ENCODE data around the gene OR10J4. TPM values are rescaled to one million over a fixed set of nuclear protein-coding genes. Genes with fewer than 3 reads are reported as not detected.

The OR10J4 gene
- total RNA-seq, 3 donors from 2014 or later = not detected

DNA sequence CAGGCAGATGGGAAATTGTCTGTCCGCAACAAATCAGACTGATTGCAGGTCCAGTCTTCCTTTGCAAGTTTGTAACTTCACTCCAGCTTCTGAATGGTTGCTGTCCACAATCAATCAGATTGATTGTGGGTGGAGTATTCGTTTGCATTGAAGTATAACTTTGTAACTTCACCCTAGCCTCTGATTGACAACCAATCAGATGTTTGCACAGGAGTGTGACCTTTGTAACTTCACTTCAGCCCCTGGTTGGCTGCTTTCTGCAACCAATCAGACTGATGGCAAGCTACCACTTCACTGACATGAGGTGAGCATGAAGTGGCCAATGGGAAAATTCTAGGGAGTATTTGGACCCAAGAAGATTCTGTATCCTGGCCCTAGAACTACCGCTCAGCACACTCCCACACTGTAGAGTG is 33.2 kb downstream of the OR10J4 start:
- ATAC-seq = no peak
- no peak for DNase-seq
- H3K9me3 ChIP-seq = no peaks in the 10 kb centered on the region
- intact Hi-C loops (cut with DNase I, micrococcal nuclease) = no loop called here
- no peaks in the 10 kb centered on the region for H3K4me1 ChIP-seq (ENCODE audit: low read depth)
- H3K36me3 ChIP-seq (ENCODE audit: low read depth) = no peaks in the 10 kb centered on the region
- H3K4me3 ChIP-seq = no peak overlapping the region
- TF ChIP-seq, protein P1, sequence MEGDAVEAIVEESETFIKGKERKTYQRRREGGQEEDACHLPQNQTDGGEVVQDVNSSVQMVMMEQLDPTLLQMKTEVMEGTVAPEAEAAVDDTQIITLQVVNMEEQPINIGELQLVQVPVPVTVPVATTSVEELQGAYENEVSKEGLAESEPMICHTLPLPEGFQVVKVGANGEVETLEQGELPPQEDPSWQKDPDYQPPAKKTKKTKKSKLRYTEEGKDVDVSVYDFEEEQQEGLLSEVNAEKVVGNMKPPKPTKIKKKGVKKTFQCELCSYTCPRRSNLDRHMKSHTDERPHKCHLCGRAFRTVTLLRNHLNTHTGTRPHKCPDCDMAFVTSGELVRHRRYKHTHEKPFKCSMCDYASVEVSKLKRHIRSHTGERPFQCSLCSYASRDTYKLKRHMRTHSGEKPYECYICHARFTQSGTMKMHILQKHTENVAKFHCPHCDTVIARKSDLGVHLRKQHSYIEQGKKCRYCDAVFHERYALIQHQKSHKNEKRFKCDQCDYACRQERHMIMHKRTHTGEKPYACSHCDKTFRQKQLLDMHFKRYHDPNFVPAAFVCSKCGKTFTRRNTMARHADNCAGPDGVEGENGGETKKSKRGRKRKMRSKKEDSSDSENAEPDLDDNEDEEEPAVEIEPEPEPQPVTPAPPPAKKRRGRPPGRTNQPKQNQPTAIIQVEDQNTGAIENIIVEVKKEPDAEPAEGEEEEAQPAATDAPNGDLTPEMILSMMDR (IDR thresholded peaks at IDR 0.05) = no peak

DNA sequence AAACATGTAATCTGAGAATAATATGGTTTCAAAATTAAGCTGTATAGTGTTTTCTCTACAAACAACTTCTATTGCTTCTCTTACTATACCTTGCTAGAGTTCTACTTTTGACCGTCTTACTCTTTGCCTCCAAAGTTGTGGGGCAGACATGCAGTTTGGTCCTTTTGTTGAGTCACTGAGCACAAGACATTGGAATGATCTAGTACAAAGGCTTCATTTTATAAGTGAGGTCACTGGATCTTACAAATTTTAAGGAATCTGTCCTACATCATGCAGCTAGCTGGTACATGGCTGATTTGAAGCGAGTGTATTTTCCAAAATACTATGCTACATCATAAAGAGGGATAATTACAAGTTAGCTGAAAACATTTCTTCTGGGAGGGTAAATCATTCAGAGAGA is 36.3 kb downstream of the OR10J4 start:
- intact Hi-C loops (cut with DNase I, micrococcal nuclease) = no loop called here
- ATAC-seq = no peak
- TF ChIP-seq, protein P1 (IDR thresholded peaks at IDR 0.05) = no peak

DNA sequence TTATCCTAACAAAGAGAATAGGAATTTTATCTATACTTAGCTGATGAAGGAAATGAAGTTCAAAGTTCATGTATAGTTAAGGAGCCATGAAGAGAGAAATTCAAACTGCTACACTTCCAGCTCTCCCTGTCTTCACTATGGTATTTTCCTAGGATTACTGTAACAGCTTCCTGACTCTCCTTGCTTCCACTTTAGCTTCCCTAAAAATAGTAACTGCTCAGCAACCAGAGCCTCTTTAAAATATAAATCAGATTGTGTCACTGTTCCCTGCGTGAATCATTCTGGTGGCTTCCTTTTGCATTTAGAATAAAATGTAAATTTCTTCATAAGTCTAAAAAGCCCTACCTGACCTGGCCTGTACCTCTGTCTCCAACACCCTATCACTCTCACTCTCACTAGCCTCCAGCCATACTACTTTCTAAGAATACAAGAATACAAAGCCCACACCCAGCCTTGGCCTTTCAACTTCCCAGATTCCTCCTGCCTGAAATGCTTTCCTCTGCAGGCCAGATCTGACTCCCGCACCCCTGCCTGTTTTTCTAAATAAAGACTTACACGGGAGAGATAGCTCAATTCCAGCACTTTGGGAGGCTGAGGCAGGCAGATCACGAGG is 38.0 kb downstream of the OR10J4 start:
- Histone ChIP-seq H3K4me1 (ENCODE audit: low read depth) (no peaks in the 10 kb centered on the region), H3K36me3 (ENCODE audit: low read depth) (no peaks in the 10 kb centered on the region), H3K9me3 (no peaks in the 10 kb centered on the region), H3K4me3 (no peak overlapping the region)
- ATAC-seq (no peak), DNase-seq (no peak)
- TF ChIP-seq, protein P1 (IDR thresholded peaks at IDR 0.05) = no peak
- intact Hi-C loops (cut with DNase I, micrococcal nuclease) = no loop called here

More for the DNA sequence above, 36.3 kb downstream of the OR10J4 start:
- Histone ChIP-seq H3K4me1 (ENCODE audit: low read depth) (no peaks in the 10 kb centered on the region), H3K4me3 (no peak overlapping the region), H3K36me3 (ENCODE audit: low read depth) (no peaks in the 10 kb centered on the region), H3K9me3 (no peaks in the 10 kb centered on the region)
- DNase-seq = no peak

DNA sequence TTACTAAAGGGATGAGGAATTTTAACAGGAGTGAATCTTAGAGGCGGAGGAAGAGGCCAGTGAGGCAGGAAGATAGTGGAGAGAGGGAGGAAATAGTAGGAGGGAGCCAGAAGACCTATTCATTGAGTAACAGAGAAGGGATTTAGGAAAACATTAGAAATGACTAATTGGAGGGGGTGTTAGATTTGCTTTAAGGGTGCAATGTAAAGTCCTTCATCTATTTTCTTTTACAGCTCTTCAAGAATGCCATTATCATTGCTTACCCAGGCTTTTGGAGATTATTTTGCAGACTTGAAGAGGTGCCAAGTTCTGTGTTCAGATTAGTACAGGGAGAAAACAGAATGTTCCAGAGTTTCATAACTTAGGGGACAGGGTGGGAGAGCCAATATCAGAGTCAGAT is 41.3 kb downstream of the OR10J4 start:
- DNase-seq (no peak), ATAC-seq (no peak)
- TF ChIP-seq, protein P1 (IDR thresholded peaks at IDR 0.05) = no peak
- Histone ChIP-seq H3K9me3 (no peaks in the 10 kb centered on the region), H3K36me3 (ENCODE audit: low read depth) (no peaks in the 10 kb centered on the region), H3K4me3 (no peak overlapping the region), H3K4me1 (ENCODE audit: low read depth) (no peaks in the 10 kb centered on the region)
- intact Hi-C loops (cut with DNase I, micrococcal nuclease) = no loop called here

DNA sequence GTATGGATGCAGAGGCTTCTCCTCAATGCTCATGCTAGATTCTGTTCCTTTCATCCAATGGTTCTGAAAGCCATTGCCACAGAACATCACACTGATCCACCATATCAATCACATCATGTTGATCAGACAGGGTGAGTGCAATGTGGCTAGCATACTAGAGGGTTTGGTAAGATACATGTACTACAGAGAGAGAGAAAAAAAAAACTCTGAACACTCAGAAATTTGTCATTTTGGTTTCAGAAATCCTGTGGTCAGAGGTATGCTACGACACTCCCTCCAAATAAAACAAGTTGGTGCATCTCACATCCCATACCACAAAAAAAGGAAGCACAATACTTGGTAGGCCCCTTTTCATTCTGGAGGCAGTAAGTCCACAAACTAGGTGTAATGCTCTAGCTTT is 42.9 kb downstream of the OR10J4 start:
- H3K4me1 ChIP-seq (ENCODE audit: low read depth) = no peaks in the 10 kb centered on the region
- H3K36me3 ChIP-seq (ENCODE audit: low read depth) = no peaks in the 10 kb centered on the region
- no peaks in the 10 kb centered on the region for H3K9me3 ChIP-seq
- TF ChIP-seq, protein P1 (IDR thresholded peaks at IDR 0.05) = no peak
- no peak overlapping the region for H3K4me3 ChIP-seq
- intact Hi-C loops (cut with DNase I, micrococcal nuclease) = no loop called here
- no peak for ATAC-seq
- no peak for DNase-seq

Other genes with a start within 250 kb of the OR10J4 start
- gene ACKR1, start 227.3 kb upstream of the OR10J4 start, total RNA-seq = 10 to 100 TPM; 19.5 to 30.4 (median 27.6) TPM
- gene FCER1A, start 129.9 kb upstream of the OR10J4 start, total RNA-seq = 1 to 10 TPM in 2 of 3 donors, under 1 TPM in 1; 0.46 to 1.7 (median 1.1) TPM
- not detected for gene OR10J1, start 7.5 kb downstream of the OR10J4 start, total RNA-seq
- not detected for gene OR10J5, start 103.8 kb downstream of the OR10J4 start, total RNA-seq
- not detected for gene APCS, start 155.6 kb downstream of the OR10J4 start, total RNA-seq

Data from mucosa of descending colon (tissue), 3 donors.